ENCODE measurements around the gene ANTKMT. TPM values are rescaled to one million over a fixed set of nuclear protein-coding genes. Genes with fewer than 3 reads are reported as not detected.

ANTKMT gene
- total and polyA plus RNA-seq, 7 donors = 18.6 to 53.1 (median 35.5) TPM

DNA sequence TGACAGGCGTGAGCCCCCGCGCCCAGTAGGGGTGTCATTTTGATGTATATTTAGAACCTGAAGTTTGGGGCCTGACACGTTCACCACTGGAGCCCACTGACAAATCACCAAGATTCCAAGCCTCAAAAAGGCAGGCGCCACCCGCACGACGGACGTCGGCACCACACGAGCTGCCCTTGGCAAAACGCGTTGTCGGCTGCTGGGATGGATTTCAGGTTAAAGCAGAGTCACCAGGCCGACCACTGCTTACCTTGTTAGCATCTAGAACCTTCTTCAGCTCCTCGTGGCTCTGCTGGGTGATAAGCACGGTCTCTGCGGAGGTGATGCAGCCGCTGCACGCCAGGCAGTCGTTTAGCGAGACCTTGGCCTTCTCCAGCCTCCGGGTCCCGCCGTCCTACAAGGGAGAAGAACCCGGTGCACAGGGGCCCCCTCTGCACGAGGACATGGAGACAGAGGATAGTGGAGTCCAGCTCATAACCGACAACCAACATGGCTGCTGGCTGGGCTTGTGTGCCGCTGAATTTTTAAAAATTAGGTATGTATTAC lies 16.1 kb downstream of the ANTKMT start:
- 97% methylated on average over 29 of the region's 29 CpGs for WGBS, 2 donors
- Histone ChIP-seq H3K9me3 (no peaks in the 10 kb centered on the region), H3K27ac (no peak overlapping the region), H3K27me3 (no peaks in the 10 kb centered on the region), H3K36me3 (peaks cover 28 to 70% (median 37%) of the 10 kb centered on the region in 4 donors), H3K4me3 (no peak overlapping the region), H3K4me1 (peaks cover 0 to 18% (median 15%) of the 10 kb centered on the region in 4 donors)
- DNase-seq = no peak
- intact Hi-C loops (cut with DNase I) = no loop called here
- TF ChIP-seq POLR2A (IDR thresholded peaks at IDR 0.05) = no peak
- TF ChIP-seq CTCF (IDR thresholded peaks at IDR 0.05) = no peak
- TF ChIP-seq EP300 (IDR thresholded peaks at IDR 0.05) = no peak
- no peak for TF ChIP-seq POLR2AphosphoS5 (IDR thresholded peaks at IDR 0.05)

DNA sequence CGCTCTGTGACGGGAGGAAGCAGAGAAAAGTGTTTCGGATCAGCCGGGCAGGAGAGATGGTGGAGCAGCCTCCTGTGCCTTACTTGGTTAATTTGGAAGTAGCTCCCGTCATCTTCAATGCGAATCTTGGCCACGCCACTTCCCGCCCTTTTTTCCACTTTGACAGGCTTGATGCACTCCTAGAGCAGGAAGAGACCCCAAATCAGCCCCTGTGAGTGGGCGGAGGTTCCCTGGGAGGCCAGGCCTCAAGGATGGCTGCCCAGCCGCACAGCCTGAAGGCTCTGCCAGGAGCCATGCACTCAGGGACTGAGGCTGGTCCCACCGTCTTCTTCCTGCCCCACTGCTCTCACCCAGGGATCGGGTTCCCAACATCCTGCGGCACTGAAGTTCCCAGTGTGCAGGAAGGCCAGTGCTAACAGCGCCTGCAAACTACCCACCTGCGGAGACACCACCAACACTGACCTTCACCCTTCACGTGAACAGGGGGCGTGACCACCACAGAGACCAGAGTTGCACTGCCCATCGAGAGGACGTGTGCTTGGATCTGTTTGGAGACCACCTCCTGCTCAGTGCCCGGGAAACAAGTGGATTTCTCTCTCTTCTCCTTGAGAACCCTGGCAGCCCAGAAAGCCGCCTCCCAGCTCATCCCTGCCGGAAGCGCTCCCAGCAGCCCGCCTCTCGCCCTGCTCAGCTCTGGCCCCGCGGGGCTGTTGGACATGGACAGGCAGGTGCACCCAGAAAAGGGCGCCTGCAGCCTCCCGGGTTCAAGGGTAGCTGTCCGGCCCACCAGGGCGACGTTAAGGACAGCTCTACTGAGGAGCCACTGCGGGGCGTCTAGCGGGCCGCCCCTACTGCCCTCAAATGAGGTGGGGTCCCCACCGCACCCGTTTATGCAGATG lies 18.9 kb downstream of the ANTKMT start:
- Histone ChIP-seq H3K36me3 (peaks cover 21 to 42% (median 24%) of the 10 kb centered on the region in 4 donors), H3K9me3 (no peaks in the 10 kb centered on the region), H3K4me1 (peaks cover 0 to 18% (median 15%) of the 10 kb centered on the region in 4 donors), H3K27ac (peak overlapping the region in 2 of 4 donors; percentile 69 to 72), H3K27me3 (no peaks in the 10 kb centered on the region), H3K4me3 (peak overlapping the region; percentile 79 to 92 (median 88))
- TF ChIP-seq POLR2A (IDR thresholded peaks at IDR 0.05) = no peak
- TF ChIP-seq EP300 (IDR thresholded peaks at IDR 0.05) = no peak
- no peak for TF ChIP-seq CTCF (IDR thresholded peaks at IDR 0.05)
- TF ChIP-seq POLR2AphosphoS5 (IDR thresholded peaks at IDR 0.05) = no peak
- intact Hi-C loops (cut with DNase I) = loop anchor here (1.0 to 2.0 kb wide), 2 partner anchors 19 to 29 kb away; partner anchors contain the start of gene ANTKMT
- no peak for DNase-seq
- 31 to 48% methylated on average over 38 of the region's 38 CpGs for WGBS, 2 donors

GRCh38 chr16:740459-740763 lies 19.5 kb downstream of the ANTKMT start:
- peaks cover 0 to 2% (median 0%) of the 10 kb centered on the region in 3 donors for H3K27me3 ChIP-seq
- peaks cover 15 to 38% (median 23%) of the 10 kb centered on the region in 4 donors for H3K36me3 ChIP-seq
- no peaks in the 10 kb centered on the region for H3K9me3 ChIP-seq
- intact Hi-C loops (cut with DNase I) = loop anchor here (1.0 to 2.0 kb wide), 2 partner anchors 20 to 29 kb away; partner anchors contain the start of gene ANTKMT
- no peak for TF ChIP-seq CTCF (IDR thresholded peaks at IDR 0.05)
- TF ChIP-seq POLR2AphosphoS5 (IDR thresholded peaks at IDR 0.05) = no peak
- peak overlapping the region; percentile 69 to 75 (median 72) for H3K27ac ChIP-seq
- peak overlapping the region; percentile 79 to 92 (median 88) for H3K4me3 ChIP-seq
- peaks cover 0 to 18% (median 15%) of the 10 kb centered on the region in 4 donors for H3K4me1 ChIP-seq
- WGBS, 2 donors = 0% methylated on average over 22 of the region's 22 CpGs
- DNase-seq = no peak

DNA sequence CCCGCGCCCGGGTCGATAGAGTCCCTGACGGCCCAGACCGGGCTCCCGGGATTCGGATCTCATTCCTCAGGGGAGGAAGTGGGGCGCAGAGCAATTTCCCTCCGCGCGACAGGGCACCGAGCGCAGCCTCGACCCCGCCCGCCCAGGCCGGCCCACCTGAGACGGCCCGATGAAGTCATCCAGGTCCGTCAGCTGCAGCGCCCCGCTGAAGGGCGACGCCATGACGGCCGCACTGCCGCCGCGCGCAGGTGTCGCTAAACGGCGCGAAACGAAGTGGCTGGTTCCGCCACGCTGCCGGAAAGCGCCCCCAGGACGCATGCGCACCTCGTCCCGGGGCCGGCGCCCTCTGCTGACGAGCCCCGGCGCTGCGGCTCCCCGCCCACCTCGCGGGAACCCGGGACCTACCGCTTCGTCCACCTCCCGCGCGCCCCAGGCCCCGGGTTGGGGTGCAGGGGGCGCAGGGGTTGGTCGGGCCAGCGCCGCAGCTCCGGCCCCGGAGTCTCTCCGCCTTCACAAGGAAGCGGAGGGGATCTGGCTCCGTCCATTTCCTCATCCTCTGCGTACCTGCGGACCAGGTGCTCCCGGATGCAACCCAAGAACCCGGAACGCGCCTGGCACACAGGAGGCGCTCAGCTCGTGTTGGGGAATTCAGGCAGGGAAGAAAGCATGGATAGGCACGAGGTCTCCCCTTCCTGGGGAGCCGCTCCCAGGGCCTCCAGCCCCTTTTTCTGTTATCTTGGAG lies 20.0 kb downstream of the ANTKMT start, which contains the start of gene CIAO3:
Gene CIAO3 (minus strand): TSS at position 234 of the 742 bp plus-strand sequence. CDS start 12 bp downstream, at position 222.
- intact Hi-C loops (cut with DNase I) = loop anchor here (1.0 to 2.0 kb wide), 2 partner anchors 20 to 30 kb away; partner anchors contain the start of gene ANTKMT
- peaks cover 12 to 33% (median 19%) of the 10 kb centered on the region in 4 donors for H3K36me3 ChIP-seq
- no peaks in the 10 kb centered on the region for H3K9me3 ChIP-seq
- TF ChIP-seq CTCF (IDR thresholded peaks at IDR 0.05) = peak; percentile 62 to 97 (median 72)
- TF ChIP-seq POLR2A (IDR thresholded peaks at IDR 0.05) = peak; percentile 16 to 58
- no peak for TF ChIP-seq EP300 (IDR thresholded peaks at IDR 0.05)
- peak; percentile 95 to 99 (median 98) for TF ChIP-seq POLR2AphosphoS5 (IDR thresholded peaks at IDR 0.05)
- peaks cover 0 to 18% (median 15%) of the 10 kb centered on the region in 4 donors for H3K4me1 ChIP-seq
- WGBS, 2 donors = 1% methylated on average over 79 of the region's 79 CpGs
- H3K4me3 ChIP-seq = peak within 1 kb of the TSS; percentile 79 to 92 (median 88)
- H3K27ac ChIP-seq = peak within 1 kb of the TSS; percentile 69 to 75 (median 72)
- H3K27me3 ChIP-seq = peaks cover 0 to 5% (median 0%) of the 10 kb centered on the region in 3 donors
- peak; percentile 94 for DNase-seq

Data from sigmoid colon (tissue), 7 donors.